A673 (cell line): ENCODE results near the gene MASP1. TPM values are rescaled to one million over a fixed set of nuclear protein-coding genes. Genes with fewer than 3 reads are reported as not detected.

Source experiments
- BruUV-seq: library from RNA; stranded (reverse); fragments of 400-500 nt; replicated peaks from 2 replicates; lab custom pipeline; 2021; lab: Mats Ljungman, UMichigan
- CTCF ChIA-PET: fragments of 300-600 bp; sonication (Branson Sonifier 250); formaldehyde crosslinking; loops from one replicate; lab custom pipeline; 2022; ENCODE audit warnings: antibody characterized with exemption; lab: Charles Lee
- POLR2A ChIA-PET: fragments of 300-600 bp; sonication (Branson Sonifier 250); formaldehyde crosslinking; loops from one replicate; lab custom pipeline; 2022; ENCODE audit warnings: antibody characterized with exemption; ENCODE audit not compliant: low non-redundant PET; lab: Charles Lee
- DNase-seq: peaks from one replicate; pipeline ENCODE4 v3.0.0-alpha.2; 2015; ENCODE audit warnings: low spot score
- H3K27ac ChIP-seq: fragments of 200-600 bp; sonication (generic); 2 replicates; pipeline ENCODE4 v1.5.1; 2016; ENCODE audit warnings: mixed run types, low read depth, mild to moderate bottlenecking, mixed read lengths, antibody characterized with exemption, low read length; ENCODE audit not compliant: poor library complexity, severe bottlenecking
- H3K27me3 ChIP-seq: fragments of 200-600 bp; sonication (generic); replicated peaks from 2 replicates; pipeline ENCODE4 v1.6.1; 2017; ENCODE audit warnings: mixed run types, low read depth, mild to moderate bottlenecking, mixed read lengths, antibody characterized with exemption, low read length; ENCODE audit not compliant: insufficient read depth, poor library complexity
- H3K36me3 ChIP-seq: fragments of 200-600 bp; sonication (generic); 2 replicates; pipeline ENCODE4 v1.6.1; 2016; ENCODE audit warnings: mixed run types, mild to moderate bottlenecking, mixed read lengths, antibody characterized with exemption, low read length; ENCODE audit not compliant: insufficient read depth, poor library complexity, severe bottlenecking
- H3K4me1 ChIP-seq: fragments of 200-600 bp; sonication (generic); 2 replicates; pipeline ENCODE4 v1.6.1; 2017; ENCODE audit warnings: mixed run types, mild to moderate bottlenecking, mixed read lengths, antibody characterized with exemption, low read length; ENCODE audit not compliant: insufficient read depth, poor library complexity, severe bottlenecking
- H3K4me3 ChIP-seq: fragments of 200-600 bp; sonication (generic); 2 replicates; pipeline ENCODE4 v1.5.1; 2016; ENCODE audit warnings: low read depth, mixed run types, mild to moderate bottlenecking, mixed read lengths, low read length; ENCODE audit not compliant: poor library complexity, severe bottlenecking
- H3K9me3 ChIP-seq: fragments of 200-600 bp; sonication (generic); 2 replicates; pipeline ENCODE4 v1.6.1; 2016; ENCODE audit warnings: mixed run types, low read depth, mild to moderate bottlenecking, mixed read lengths, antibody characterized with exemption, low read length; ENCODE audit not compliant: poor library complexity, severe bottlenecking
- EZH2 ChIP-seq: fragments of 200-600 bp; sonication (generic); IDR thresholded peaks from 2 replicates; pipeline ENCODE4 v1.6.1; 2017; ENCODE audit warnings: borderline replicate concordance, low read depth, mild to moderate bottlenecking, mixed read lengths, antibody characterized with exemption, low read length; ENCODE audit not compliant: poor library complexity, severe bottlenecking
- intact Hi-C: fragments of 100-400 bp; cut with micrococcal nuclease; formaldehyde crosslinking; loops from one replicate; pipeline ENCODE4 v1.10.0; 2022; ENCODE audit not compliant: unreplicated experiment
- total RNA-seq: library from RNA; stranded (reverse); gene quantifications from 2 replicates; pipeline ENCODE4 v1.2.3, GENCODE V29; 2021
- TF ChIP-seq, protein P1 (sequence below): fragments of 300-800, 200-600 bp; sonication (generic); conservative IDR thresholded peaks from 2 replicates; pipeline ENCODE4 v1.5.1; 2017; ENCODE audit warnings: low read depth, mild to moderate bottlenecking, antibody characterized with exemption, low read length, moderate library complexity, mixed read lengths

MASP1 gene
- total RNA-seq, 1 experiment from 2014 or later, result not detected

DNA sequence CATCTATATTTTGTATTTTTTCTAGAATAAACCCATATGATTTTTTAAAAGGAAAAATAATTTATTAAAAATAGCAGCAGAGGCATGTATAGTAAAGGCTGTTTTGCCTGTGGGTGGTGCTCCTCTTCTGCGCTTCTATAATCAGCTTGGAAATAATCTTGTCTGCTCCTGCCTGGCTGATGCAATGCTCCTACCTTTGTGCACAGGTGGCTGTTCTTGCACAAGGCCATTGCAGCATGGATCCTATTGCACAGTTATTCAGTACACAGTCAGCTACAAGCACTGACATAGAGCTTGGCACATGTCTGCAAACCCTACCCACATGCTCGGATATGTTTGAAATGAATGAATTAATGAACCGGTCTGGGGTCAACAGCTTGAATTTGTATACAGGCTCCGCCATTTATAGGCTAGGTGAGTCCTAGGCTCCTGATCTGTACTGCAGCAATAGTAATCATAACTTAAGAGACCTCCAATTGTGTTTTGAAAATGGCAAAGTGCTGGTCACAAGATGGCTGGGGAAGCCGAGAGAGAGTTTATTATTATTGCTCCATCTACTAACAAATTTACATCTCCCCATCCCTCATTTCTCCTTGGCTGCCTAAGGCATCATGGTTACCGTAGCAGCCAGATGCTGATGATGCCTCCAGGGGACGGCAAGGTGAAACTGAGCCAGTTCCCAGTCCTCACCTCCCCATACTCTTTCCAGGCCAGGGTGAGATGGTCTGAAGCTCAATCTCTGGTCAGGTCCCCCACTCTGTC is 94.8 kb downstream of the MASP1 start:
- ChIA-PET POLR2A (no interaction called here), CTCF (no interaction called here)
- H3K4me1 ChIP-seq, result no peaks in the 10 kb centered on the region
- intact Hi-C loops, result no loop called here
- H3K9me3 ChIP-seq, result no peaks in the 10 kb centered on the region
- BruUV-seq, result no TSS peak
- TF ChIP-seq, protein P1, sequence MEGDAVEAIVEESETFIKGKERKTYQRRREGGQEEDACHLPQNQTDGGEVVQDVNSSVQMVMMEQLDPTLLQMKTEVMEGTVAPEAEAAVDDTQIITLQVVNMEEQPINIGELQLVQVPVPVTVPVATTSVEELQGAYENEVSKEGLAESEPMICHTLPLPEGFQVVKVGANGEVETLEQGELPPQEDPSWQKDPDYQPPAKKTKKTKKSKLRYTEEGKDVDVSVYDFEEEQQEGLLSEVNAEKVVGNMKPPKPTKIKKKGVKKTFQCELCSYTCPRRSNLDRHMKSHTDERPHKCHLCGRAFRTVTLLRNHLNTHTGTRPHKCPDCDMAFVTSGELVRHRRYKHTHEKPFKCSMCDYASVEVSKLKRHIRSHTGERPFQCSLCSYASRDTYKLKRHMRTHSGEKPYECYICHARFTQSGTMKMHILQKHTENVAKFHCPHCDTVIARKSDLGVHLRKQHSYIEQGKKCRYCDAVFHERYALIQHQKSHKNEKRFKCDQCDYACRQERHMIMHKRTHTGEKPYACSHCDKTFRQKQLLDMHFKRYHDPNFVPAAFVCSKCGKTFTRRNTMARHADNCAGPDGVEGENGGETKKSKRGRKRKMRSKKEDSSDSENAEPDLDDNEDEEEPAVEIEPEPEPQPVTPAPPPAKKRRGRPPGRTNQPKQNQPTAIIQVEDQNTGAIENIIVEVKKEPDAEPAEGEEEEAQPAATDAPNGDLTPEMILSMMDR, result no peak
- no peak for TF ChIP-seq EZH2
- no peak overlapping the region for H3K4me3 ChIP-seq
- no peak overlapping the region for H3K27ac ChIP-seq
- no peak for DNase-seq
- H3K36me3 ChIP-seq, result no peaks in the 10 kb centered on the region
- no peaks in the 10 kb centered on the region for H3K27me3 ChIP-seq

DNA sequence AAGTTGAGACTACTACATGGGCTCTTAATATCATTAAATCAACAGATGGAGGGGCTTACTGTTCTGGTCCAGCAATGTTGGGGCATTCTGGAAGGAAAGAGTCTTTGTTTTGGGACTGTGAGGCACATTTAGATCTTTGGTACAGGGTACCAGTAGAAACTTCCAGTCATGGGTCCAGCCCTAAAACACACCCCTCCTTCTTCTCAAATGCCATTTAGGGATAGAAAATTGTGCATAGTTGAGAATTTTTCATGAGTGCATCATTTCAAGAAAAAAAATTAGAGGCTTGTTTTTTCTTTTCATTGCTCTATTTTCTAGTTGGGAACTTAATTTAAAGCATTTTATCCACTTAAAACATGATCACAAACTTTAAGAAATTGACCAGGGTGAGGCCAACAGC is 98.4 kb downstream of the MASP1 start:
- Histone ChIP-seq H3K4me3 (no peak overlapping the region), H3K27ac (no peak overlapping the region), H3K36me3 (no peaks in the 10 kb centered on the region), H3K9me3 (no peaks in the 10 kb centered on the region), H3K4me1 (no peaks in the 10 kb centered on the region), H3K27me3 (no peaks in the 10 kb centered on the region)
- intact Hi-C loops, result no loop called here
- BruUV-seq, result no TSS peak
- TF ChIP-seq EZH2, result no peak
- TF ChIP-seq, protein P1, result no peak
- POLR2A ChIA-PET, result no interaction called here
- DNase-seq, result no peak
- CTCF ChIA-PET, result no interaction called here

DNA sequence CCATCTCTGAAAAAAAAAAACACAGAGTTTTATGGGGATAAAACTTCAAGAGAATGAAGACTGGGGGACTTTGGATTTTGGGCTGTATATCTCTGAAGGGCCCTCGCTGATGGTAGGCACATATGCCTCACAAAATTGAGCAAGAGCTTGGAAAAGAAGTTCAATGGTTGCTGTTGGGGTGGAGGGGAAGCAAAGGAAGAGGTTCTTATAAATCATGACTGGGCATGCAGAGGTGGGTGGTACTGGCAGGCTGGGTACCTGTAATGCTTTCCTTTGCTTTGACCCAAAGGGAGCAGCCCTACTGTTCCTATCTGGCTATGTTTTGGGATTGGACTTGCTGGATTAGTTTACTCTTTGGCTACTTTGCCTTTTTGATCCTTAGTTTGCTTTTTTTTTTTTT is 100.3 kb downstream of the MASP1 start:
- CTCF ChIA-PET, result no interaction called here
- no TSS peak for BruUV-seq
- Histone ChIP-seq H3K4me1 (no peaks in the 10 kb centered on the region), H3K36me3 (no peaks in the 10 kb centered on the region), H3K27me3 (no peaks in the 10 kb centered on the region), H3K9me3 (no peaks in the 10 kb centered on the region), H3K4me3 (no peak overlapping the region), H3K27ac (no peak overlapping the region)
- POLR2A ChIA-PET, result no interaction called here
- no peak for TF ChIP-seq EZH2
- intact Hi-C loops, result no loop called here
- DNase-seq, result no peak
